ENCODE data around the gene GALNTL6. TPM values are rescaled to one million over a fixed set of nuclear protein-coding genes. Genes with fewer than 3 reads are reported as not detected.
"Not testable (repeated sequence)": the region's sequence is repeated elsewhere in the genome, so short reads cannot be mapped to it uniquely, and the experiment has no call there.

The GALNTL6 gene
- total and polyA plus RNA-seq, 2 donors (not counting 1 experiment from before 2014, with no cell fraction given), result not detected

DNA sequence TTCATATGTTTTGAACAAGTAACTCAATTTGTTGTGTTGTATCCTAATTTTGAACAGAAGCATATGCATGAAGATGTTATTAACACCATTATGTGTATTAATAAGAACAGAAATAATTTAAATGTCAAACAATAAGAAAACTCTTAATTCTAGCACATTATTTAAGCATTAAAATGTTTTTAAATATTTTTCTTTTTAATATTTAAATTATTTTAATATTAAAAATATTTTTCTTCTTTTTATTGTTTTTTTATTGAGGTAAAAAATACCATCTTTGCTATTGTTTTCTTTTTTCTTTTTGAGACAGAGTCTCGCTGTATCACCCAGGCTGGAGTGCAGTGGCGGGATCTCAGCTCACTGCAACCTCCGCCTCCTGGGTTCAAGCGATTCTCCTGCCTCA is 914.4 kb downstream of the GALNTL6 start:
- DNase-seq (ENCODE audit: low read depth in 2 of 2), result no peak
- no peak for TF ChIP-seq EZH2 (IDR thresholded peaks at IDR 0.05; ENCODE audit: low read length, missing control alignments)
- TF ChIP-seq, protein P1, sequence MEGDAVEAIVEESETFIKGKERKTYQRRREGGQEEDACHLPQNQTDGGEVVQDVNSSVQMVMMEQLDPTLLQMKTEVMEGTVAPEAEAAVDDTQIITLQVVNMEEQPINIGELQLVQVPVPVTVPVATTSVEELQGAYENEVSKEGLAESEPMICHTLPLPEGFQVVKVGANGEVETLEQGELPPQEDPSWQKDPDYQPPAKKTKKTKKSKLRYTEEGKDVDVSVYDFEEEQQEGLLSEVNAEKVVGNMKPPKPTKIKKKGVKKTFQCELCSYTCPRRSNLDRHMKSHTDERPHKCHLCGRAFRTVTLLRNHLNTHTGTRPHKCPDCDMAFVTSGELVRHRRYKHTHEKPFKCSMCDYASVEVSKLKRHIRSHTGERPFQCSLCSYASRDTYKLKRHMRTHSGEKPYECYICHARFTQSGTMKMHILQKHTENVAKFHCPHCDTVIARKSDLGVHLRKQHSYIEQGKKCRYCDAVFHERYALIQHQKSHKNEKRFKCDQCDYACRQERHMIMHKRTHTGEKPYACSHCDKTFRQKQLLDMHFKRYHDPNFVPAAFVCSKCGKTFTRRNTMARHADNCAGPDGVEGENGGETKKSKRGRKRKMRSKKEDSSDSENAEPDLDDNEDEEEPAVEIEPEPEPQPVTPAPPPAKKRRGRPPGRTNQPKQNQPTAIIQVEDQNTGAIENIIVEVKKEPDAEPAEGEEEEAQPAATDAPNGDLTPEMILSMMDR (conservative IDR thresholded peaks at IDR 0.05 in 1 of 2, IDR thresholded peaks at IDR 0.05 in 1 of 2; ENCODE audit: low read depth in 1 of 2, low read length in 2 of 2), result no peak
- no peaks in the 10 kb centered on the region for H3K9me3 ChIP-seq (ENCODE audit: control insufficient read depth, insufficient read depth, low read depth, low read length)
- no peaks in the 10 kb centered on the region for H3K79me2 ChIP-seq (ENCODE audit: control insufficient read depth, insufficient read depth, low read length)
- H3K27me3 ChIP-seq (ENCODE audit: control insufficient read depth, insufficient read depth, low read length), result no peaks in the 10 kb centered on the region
- no peak overlapping the region for H2AFZ ChIP-seq (ENCODE audit: low read length)
- H3K27ac ChIP-seq (ENCODE audit: insufficient read depth, low read length), result no peak overlapping the region
- H3K4me1 ChIP-seq (ENCODE audit: control insufficient read depth, extremely low read depth, insufficient read depth, low read length), result no peaks in the 10 kb centered on the region
- H3K4me2 ChIP-seq (ENCODE audit: extremely low read depth, insufficient read depth, low read length), result no peak overlapping the region
- H4K20me1 ChIP-seq (ENCODE audit: control insufficient read depth, extremely low read depth, insufficient read depth, low read length), result no peaks in the 10 kb centered on the region
- no peak overlapping the region for H3K4me3 ChIP-seq (replicated peaks in 1 of 4; ENCODE audit: control extremely low read depth in 1 of 4, insufficient read depth in 1 of 4, low read depth in 3 of 4, low read length in 4 of 4)
- no peak overlapping the region for H3K9ac ChIP-seq (ENCODE audit: insufficient read depth, low read length)
- no peaks in the 10 kb centered on the region for H3K36me3 ChIP-seq (ENCODE audit: control insufficient read depth, insufficient read depth, low read length)

DNA sequence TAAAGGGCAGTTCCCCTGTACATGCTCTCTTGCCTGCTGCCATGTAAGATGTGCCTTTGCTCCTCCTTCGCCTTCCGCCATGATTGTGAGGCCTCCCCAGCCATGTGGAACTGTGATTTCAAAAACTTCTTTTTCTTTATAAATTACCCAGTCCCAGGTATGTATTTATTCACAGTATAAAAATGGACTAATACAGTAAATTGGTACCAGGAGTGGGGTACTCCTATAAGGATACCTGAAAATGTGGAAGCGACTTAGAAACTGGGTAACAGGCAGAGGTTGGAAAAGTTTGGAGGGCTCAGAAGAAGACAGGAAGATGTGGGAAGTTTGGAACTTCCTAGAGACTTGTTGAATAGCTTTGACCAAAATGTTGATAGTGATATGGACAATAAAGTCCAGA is 920.4 kb downstream of the GALNTL6 start:
- not testable (repeated sequence) for H3K79me2 ChIP-seq (ENCODE audit: control insufficient read depth, insufficient read depth, low read length); H2AFZ ChIP-seq (ENCODE audit: low read length); DNase-seq (ENCODE audit: low read depth in 2 of 2); H3K27me3 ChIP-seq (ENCODE audit: control insufficient read depth, insufficient read depth, low read length); H3K9ac ChIP-seq (ENCODE audit: insufficient read depth, low read length); H3K9me3 ChIP-seq (ENCODE audit: control insufficient read depth, insufficient read depth, low read depth, low read length); H3K4me3 ChIP-seq (replicated peaks in 1 of 4; ENCODE audit: control extremely low read depth in 1 of 4, insufficient read depth in 1 of 4, low read depth in 3 of 4, low read length in 4 of 4); H3K4me2 ChIP-seq (ENCODE audit: extremely low read depth, insufficient read depth, low read length); H3K27ac ChIP-seq (ENCODE audit: insufficient read depth, low read length); H3K36me3 ChIP-seq (ENCODE audit: control insufficient read depth, insufficient read depth, low read length); H3K4me1 ChIP-seq (ENCODE audit: control insufficient read depth, extremely low read depth, insufficient read depth, low read length); H4K20me1 ChIP-seq (ENCODE audit: control insufficient read depth, extremely low read depth, insufficient read depth, low read length)

DNA sequence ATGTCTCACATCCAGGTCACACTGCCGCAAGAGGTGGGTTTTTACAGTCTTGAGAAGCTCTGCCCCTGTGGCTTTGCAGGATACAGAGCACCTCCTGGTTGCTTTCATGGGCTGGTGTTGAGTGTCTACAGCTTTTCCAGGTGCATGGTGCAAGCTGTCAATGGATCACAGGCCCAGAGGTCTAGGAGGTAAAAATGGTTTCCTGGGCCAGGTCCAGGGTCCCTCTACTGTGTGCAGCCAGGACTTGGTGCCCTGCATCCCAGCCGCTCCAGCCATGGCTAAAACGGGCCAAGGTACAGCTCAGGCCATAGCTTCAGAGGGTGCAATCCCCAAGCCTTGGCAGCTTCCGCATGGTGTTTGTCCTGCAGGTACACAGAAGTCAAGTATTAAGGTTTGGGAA is 921.4 kb downstream of the GALNTL6 start:
- Histone ChIP-seq H3K36me3 (ENCODE audit: control insufficient read depth, insufficient read depth, low read length) (no peaks in the 10 kb centered on the region), H3K27ac (ENCODE audit: insufficient read depth, low read length) (no peak overlapping the region), H3K27me3 (ENCODE audit: control insufficient read depth, insufficient read depth, low read length) (no peaks in the 10 kb centered on the region), H3K9ac (ENCODE audit: insufficient read depth, low read length) (no peak overlapping the region), H4K20me1 (ENCODE audit: control insufficient read depth, extremely low read depth, insufficient read depth, low read length) (no peaks in the 10 kb centered on the region), H3K9me3 (ENCODE audit: control insufficient read depth, insufficient read depth, low read depth, low read length) (no peaks in the 10 kb centered on the region), H3K4me3 (replicated peaks in 1 of 4; ENCODE audit: control extremely low read depth in 1 of 4, insufficient read depth in 1 of 4, low read depth in 3 of 4, low read length in 4 of 4) (no peak overlapping the region), H3K4me1 (ENCODE audit: control insufficient read depth, extremely low read depth, insufficient read depth, low read length) (no peaks in the 10 kb centered on the region), H3K4me2 (ENCODE audit: extremely low read depth, insufficient read depth, low read length) (no peak overlapping the region), H3K79me2 (ENCODE audit: control insufficient read depth, insufficient read depth, low read length) (no peaks in the 10 kb centered on the region), H2AFZ (ENCODE audit: low read length) (no peak overlapping the region)
- TF ChIP-seq, protein P1 (conservative IDR thresholded peaks at IDR 0.05 in 1 of 2, IDR thresholded peaks at IDR 0.05 in 1 of 2; ENCODE audit: low read depth in 1 of 2, low read length in 2 of 2), result no peak
- no peak for TF ChIP-seq EZH2 (IDR thresholded peaks at IDR 0.05; ENCODE audit: low read length, missing control alignments)
- DNase-seq (ENCODE audit: low read depth in 2 of 2), result no peak
